HL-60 (cell line): ENCODE measurements around the gene HPCAL1.

Experiments used
- GABPA ChIP-seq: IDR thresholded peaks from 2 replicates; pipeline ENCODE4 v1.6.1; 2012; ENCODE audit warnings: low read depth
- POLR2AphosphoS5 ChIP-seq: IDR thresholded peaks from 2 replicates; pipeline ENCODE4 v1.6.1; 2012; ENCODE audit warnings: low read depth
- SPI1 ChIP-seq: IDR thresholded peaks from 2 replicates; pipeline ENCODE4 v1.6.1; 2012; ENCODE audit warnings: low read depth, mild to moderate bottlenecking, borderline replicate concordance
- TF ChIP-seq, protein P1 (sequence below): IDR thresholded peaks from one replicate; pipeline ENCODE4 v1.5.1; 2011; ENCODE audit warnings: low read length, control low read depth, inconsistent platforms; ENCODE audit not compliant: insufficient read depth
- TF ChIP-seq, protein P2 (sequence below): IDR thresholded peaks from 2 replicates; pipeline ENCODE4 v1.6.1; 2012; ENCODE audit warnings: low read depth; ENCODE audit not compliant: insufficient replicate concordance

DNA sequence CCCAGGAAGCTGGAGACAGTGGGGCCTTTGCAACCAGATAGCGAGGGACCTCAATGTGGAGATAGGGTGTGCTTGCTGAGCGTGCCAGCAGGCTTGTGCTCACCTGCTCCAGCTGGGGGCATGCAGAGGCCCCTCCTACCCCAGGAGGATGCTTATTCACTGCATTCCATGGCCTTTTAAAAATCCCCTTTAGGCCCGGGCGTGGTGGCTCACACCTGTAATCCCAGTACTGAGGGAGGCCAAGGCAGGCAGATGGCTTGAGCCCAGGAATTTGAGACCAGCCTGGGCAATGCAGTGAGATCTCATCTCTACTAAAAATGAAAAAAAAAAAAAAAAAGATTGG lies 90.9 kb downstream of the HPCAL1 start:
- TF ChIP-seq GABPA (no peak), POLR2AphosphoS5 (no peak), SPI1 (no peak)
- TF ChIP-seq, protein P1, sequence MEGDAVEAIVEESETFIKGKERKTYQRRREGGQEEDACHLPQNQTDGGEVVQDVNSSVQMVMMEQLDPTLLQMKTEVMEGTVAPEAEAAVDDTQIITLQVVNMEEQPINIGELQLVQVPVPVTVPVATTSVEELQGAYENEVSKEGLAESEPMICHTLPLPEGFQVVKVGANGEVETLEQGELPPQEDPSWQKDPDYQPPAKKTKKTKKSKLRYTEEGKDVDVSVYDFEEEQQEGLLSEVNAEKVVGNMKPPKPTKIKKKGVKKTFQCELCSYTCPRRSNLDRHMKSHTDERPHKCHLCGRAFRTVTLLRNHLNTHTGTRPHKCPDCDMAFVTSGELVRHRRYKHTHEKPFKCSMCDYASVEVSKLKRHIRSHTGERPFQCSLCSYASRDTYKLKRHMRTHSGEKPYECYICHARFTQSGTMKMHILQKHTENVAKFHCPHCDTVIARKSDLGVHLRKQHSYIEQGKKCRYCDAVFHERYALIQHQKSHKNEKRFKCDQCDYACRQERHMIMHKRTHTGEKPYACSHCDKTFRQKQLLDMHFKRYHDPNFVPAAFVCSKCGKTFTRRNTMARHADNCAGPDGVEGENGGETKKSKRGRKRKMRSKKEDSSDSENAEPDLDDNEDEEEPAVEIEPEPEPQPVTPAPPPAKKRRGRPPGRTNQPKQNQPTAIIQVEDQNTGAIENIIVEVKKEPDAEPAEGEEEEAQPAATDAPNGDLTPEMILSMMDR = no peak
- TF ChIP-seq, protein P2, sequence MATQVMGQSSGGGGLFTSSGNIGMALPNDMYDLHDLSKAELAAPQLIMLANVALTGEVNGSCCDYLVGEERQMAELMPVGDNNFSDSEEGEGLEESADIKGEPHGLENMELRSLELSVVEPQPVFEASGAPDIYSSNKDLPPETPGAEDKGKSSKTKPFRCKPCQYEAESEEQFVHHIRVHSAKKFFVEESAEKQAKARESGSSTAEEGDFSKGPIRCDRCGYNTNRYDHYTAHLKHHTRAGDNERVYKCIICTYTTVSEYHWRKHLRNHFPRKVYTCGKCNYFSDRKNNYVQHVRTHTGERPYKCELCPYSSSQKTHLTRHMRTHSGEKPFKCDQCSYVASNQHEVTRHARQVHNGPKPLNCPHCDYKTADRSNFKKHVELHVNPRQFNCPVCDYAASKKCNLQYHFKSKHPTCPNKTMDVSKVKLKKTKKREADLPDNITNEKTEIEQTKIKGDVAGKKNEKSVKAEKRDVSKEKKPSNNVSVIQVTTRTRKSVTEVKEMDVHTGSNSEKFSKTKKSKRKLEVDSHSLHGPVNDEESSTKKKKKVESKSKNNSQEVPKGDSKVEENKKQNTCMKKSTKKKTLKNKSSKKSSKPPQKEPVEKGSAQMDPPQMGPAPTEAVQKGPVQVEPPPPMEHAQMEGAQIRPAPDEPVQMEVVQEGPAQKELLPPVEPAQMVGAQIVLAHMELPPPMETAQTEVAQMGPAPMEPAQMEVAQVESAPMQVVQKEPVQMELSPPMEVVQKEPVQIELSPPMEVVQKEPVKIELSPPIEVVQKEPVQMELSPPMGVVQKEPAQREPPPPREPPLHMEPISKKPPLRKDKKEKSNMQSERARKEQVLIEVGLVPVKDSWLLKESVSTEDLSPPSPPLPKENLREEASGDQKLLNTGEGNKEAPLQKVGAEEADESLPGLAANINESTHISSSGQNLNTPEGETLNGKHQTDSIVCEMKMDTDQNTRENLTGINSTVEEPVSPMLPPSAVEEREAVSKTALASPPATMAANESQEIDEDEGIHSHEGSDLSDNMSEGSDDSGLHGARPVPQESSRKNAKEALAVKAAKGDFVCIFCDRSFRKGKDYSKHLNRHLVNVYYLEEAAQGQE = no peak
